DND-41 (cell line): ENCODE results near the gene PRKAR2B.

ENCODE experiments used
- ATAC-seq: fragments of 200-7000 bp; cut with Tn5 transposase; 3 replicates; pipeline ENCODE4 v1.9.1; 2021; ENCODE audit warnings: low read depth; ENCODE audit not compliant: insufficient read depth
- DNase-seq: peaks from one replicate; pipeline ENCODE4 v3.0.0-alpha.2; 2020
- H2AFZ ChIP-seq: 2 replicates; pipeline ENCODE4 v1.6.0; 2012; ENCODE audit warnings: low read depth, low read length
- H3K27ac ChIP-seq: 2 replicates; pipeline ENCODE4 v1.5.1; 2012; ENCODE audit warnings: low read length, inconsistent platforms
- H3K27me3 ChIP-seq: fragments of 200-600 bp; sonication (generic); 2 replicates; pipeline ENCODE4 v1.6.0; 2012; ENCODE audit warnings: low read length, mild to moderate bottlenecking, inconsistent platforms; ENCODE audit not compliant: insufficient read depth, poor library complexity
- H3K36me3 ChIP-seq: 2 replicates; pipeline ENCODE4 v1.5.1; 2012; ENCODE audit warnings: low read length, inconsistent platforms; ENCODE audit not compliant: insufficient read depth
- H3K4me1 ChIP-seq: 2 replicates; pipeline ENCODE4 v1.5.1; 2012; ENCODE audit warnings: mild to moderate bottlenecking, low read length; ENCODE audit not compliant: insufficient read depth
- H3K4me2 ChIP-seq: 2 replicates; pipeline ENCODE4 v1.6.0; 2012; ENCODE audit warnings: mild to moderate bottlenecking, moderate library complexity, low read length, inconsistent platforms; ENCODE audit not compliant: insufficient read depth
- H3K4me3 ChIP-seq, 2 experiments: fragments of 200-600 bp in 1 of 2; shearing (Covaris generic) in 1 of 2; 2 replicates each; pipeline ENCODE4 v1.5.1; 2012 to 2016; ENCODE audit warnings: inconsistent platforms in 2 of 2, low read length in 2 of 2, mild to moderate bottlenecking in 2 of 2, low read depth in 1 of 2, moderate library complexity in 1 of 2
- H3K79me2 ChIP-seq: 2 replicates; pipeline ENCODE4 v1.6.0; 2012; ENCODE audit warnings: low read length, inconsistent platforms; ENCODE audit not compliant: insufficient read depth
- H3K9ac ChIP-seq: 2 replicates; pipeline ENCODE4 v1.6.0; 2012; ENCODE audit warnings: low read depth, mild to moderate bottlenecking, inconsistent platforms, low read length, moderate library complexity
- H3K9me3 ChIP-seq: 2 replicates; pipeline ENCODE4 v1.5.1; 2012; ENCODE audit warnings: low read length, moderate library complexity, mild to moderate bottlenecking, inconsistent platforms; ENCODE audit not compliant: insufficient read depth, severe bottlenecking
- H4K20me1 ChIP-seq: 2 replicates; pipeline ENCODE4 v1.6.0; 2012; ENCODE audit warnings: low read length; ENCODE audit not compliant: insufficient read depth
- CTCF ChIP-seq: IDR thresholded peaks from 2 replicates; pipeline ENCODE4 v1.5.1; 2012; ENCODE audit warnings: borderline replicate concordance, low read length, moderate library complexity, mild to moderate bottlenecking; ENCODE audit not compliant: poor library complexity, severe bottlenecking; ENCODE audit errors: extremely low read depth
- EZH2 ChIP-seq: IDR thresholded peaks from 3 replicates; pipeline ENCODE4 v1.6.1; 2012; ENCODE audit warnings: borderline replicate concordance, low read depth, mild to moderate bottlenecking, moderate library complexity, low read length, inconsistent platforms; ENCODE audit not compliant: severe bottlenecking

Gene PRKAR2B

GRCh38 chr7:107164092-107164491, 119.6 kb downstream of the PRKAR2B start:
- DNase-seq: no peak
- Histone ChIP-seq H3K36me3 (no peaks in the 10 kb centered on the region), H2AFZ (no peak overlapping the region)

GRCh38 chr7:107165341-107165740, 120.8 kb downstream of the PRKAR2B start:
- Histone ChIP-seq H3K9me3 (no peaks in the 10 kb centered on the region), H3K9ac (no peak overlapping the region), H3K79me2 (peaks cover 13% of the 10 kb centered on the region), H3K4me3 (no peak overlapping the region), H3K36me3 (no peaks in the 10 kb centered on the region), H2AFZ (no peak overlapping the region), H3K27ac (no peak overlapping the region), H4K20me1 (peaks cover 5% of the 10 kb centered on the region; the same call in 1 of the 2 replicates), H3K4me2 (no peak overlapping the region), H3K27me3 (peaks cover 5% of the 10 kb centered on the region), H3K4me1 (peaks cover 26% of the 10 kb centered on the region)
- no peak for ATAC-seq
- DNase-seq: no peak
- TF ChIP-seq CTCF (no peak), EZH2 (no peak)

More at GRCh38 chr7:107164092-107164491, 119.6 kb downstream of the PRKAR2B start:
- H3K4me3 ChIP-seq: no peak overlapping the region
- H4K20me1 ChIP-seq: no peaks in the 10 kb centered on the region
- peaks cover 5% of the 10 kb centered on the region for H3K27me3 ChIP-seq
- TF ChIP-seq CTCF (no peak), EZH2 (no peak)
- H3K79me2 ChIP-seq: peaks cover under 1% of the 10 kb centered on the region; the same call in 1 of the 2 replicates
- H3K4me2 ChIP-seq: no peak overlapping the region
- no peaks in the 10 kb centered on the region for H3K9me3 ChIP-seq
- H3K4me1 ChIP-seq: peaks cover 20% of the 10 kb centered on the region
- no peak overlapping the region for H3K27ac ChIP-seq
- no peak for ATAC-seq
- no peak overlapping the region for H3K9ac ChIP-seq

- Histone ChIP-seq H3K9ac (peak overlapping the region; percentile 54), H4K20me1 (peaks cover 10% of the 10 kb centered on the region), H3K36me3 (peaks cover 3% of the 10 kb centered on the region; the same call in 1 of the 2 replicates), H3K27me3 (peaks cover 5% of the 10 kb centered on the region), H3K79me2 (peaks cover 27% of the 10 kb centered on the region), H2AFZ (peak overlapping the region; percentile 88), H3K4me3 (peak overlapping the region; percentile 43 to 75; a peak in 3 of 4 replicates), H3K4me2 (peak overlapping the region; percentile 93), H3K27ac (peak overlapping the region; percentile 72; the same call in 1 of the 2 replicates), H3K4me1 (peaks cover 32% of the 10 kb centered on the region), H3K9me3 (no peaks in the 10 kb centered on the region)
- TF ChIP-seq EZH2 (no peak), CTCF (no peak)
- DNase-seq (no peak), ATAC-seq (no peak)
These were observed 122.4 kb downstream of the PRKAR2B start for GRCh38 chr7:107166736-107167426.
